Stomach smooth muscle (tissue), 2 donors: Measurements from ENCODE around the gene RTN4R.
A peak's percentile ranks its signal among the peaks of the same experiment; 100 is the strongest.
"Not testable (repeated sequence)": the region's sequence is repeated elsewhere in the genome, so short reads cannot be mapped to it uniquely, and the experiment has no call there.

Experiments used
- H3K27ac ChIP-seq: one replicate; pipeline ENCODE4 v1.7.0; 2013; ENCODE audit warnings: mild to moderate bottlenecking, low read length, inconsistent platforms
- H3K27me3 ChIP-seq, 2 donors: one replicate each; pipeline ENCODE4 v1.7.0; 2013; ENCODE audit warnings: low read length in 2 of 2; ENCODE audit not compliant: insufficient read depth in 2 of 2, control insufficient read depth in 1 of 2
- H3K36me3 ChIP-seq, 2 donors: one replicate each; pipeline ENCODE4 v1.7.0; 2013; ENCODE audit warnings: low read length in 2 of 2; ENCODE audit not compliant: control insufficient read depth in 2 of 2, insufficient read depth in 2 of 2
- H3K4me1 ChIP-seq: one replicate; pipeline ENCODE4 v1.7.0; 2013; ENCODE audit warnings: low read length; ENCODE audit not compliant: control insufficient read depth, insufficient read depth
- H3K4me3 ChIP-seq, 2 donors: one replicate each; pipeline ENCODE4 v1.7.0; 2013; ENCODE audit warnings: low read length in 2 of 2
- H3K9ac ChIP-seq, 2 donors: one replicate each; pipeline ENCODE4 v1.7.0; 2013; ENCODE audit warnings: low read length in 2 of 2, mild to moderate bottlenecking in 1 of 2
- H3K9me3 ChIP-seq, 2 donors: one replicate each; pipeline ENCODE4 v1.7.0; 2013; ENCODE audit warnings: low read length in 2 of 2; ENCODE audit not compliant: control insufficient read depth in 2 of 2
- donor health status: healthy.
- donor health status: Pancreatic carcinoma.

RTN4R gene

DNA sequence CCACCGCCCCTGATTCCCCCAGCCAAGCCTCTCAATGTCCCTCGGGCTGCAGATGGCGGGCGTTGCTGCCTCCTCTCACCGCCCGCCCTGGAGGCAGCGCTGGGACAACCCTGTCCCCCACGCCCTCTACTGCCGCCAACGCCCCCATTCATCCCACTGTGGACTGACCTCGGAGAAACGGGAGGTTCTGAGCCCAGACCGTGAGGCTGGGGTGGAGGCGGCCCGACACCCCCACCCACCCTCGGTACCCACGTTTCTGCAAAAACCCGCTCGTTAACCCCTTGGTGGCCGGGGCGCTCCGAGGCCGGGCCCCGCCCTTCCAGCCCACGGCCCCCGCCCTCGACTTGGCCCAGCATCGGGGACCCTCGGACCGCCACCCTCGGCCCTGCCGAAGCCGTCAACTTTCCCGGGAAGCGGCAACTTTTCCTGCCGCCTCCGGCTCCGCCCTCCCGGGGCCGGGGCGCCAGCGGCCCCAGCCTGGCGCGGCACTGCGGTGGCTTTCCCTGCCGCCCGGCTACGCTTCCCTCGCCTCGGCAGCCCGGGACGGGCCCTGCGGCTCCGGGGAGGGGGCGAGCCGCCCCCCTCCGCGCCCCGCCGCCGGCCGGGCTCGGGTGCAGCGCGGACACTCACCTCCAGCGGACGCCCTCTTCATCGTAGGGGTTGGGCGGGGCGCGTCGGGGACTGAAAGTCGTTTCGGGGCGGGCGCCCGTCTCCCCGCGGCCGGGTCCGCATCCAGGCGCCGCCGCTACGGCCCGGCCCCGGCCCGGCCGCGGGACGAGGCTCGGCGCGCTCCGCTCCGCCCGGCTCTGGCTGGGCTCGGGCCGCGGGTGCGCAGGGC lies 458 bp downstream of the RTN4R start:
- peak overlapping the region in 1 of 2 donors; percentile 60 for H3K4me3 ChIP-seq
- H3K27me3 ChIP-seq = peaks cover 3 to 9% of the 10 kb centered on the region in 2 donors
- H3K9ac ChIP-seq = no peak overlapping the region
- no peaks in the 10 kb centered on the region for H3K36me3 ChIP-seq
- no peak overlapping the region for H3K27ac ChIP-seq
- H3K4me1 ChIP-seq = peaks cover 8% of the 10 kb centered on the region
- H3K9me3 ChIP-seq = no peaks in the 10 kb centered on the region

DNA sequence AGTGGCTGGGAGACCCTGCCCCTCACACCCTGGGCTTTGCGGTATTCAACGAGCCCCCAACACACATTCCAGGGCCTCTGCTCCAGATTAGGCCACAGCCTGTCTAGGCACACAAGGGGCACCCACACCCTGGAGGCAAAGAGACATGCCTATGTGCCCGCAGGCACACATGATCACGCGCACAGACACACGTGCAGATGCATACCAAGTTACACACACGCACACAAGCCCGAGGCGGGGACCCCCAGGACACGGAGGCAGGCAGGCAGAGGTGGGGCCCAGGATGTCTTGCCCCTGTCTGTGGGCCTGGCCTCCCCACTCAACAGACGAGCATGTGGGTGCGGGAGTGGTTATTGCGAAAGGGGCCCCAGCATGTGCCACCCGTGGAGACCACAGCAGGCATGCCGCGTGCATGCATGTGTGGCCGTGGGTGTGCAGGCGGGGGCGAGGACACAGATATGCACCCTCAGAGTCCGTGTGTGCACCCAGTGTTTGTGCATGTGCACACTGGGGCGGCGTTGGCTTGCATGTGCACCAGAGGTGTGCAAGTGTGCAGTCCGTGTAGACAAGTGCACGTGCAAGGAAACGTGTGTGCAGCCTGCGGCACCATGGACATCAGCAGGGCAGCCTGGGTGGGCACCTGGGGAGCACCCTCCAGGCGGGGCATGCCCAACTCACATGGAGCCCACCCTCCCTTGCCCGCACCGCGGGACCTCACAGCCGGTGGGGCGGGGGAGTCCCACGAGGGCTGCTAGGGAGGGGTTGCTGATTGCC lies 1.3 kb downstream of the RTN4R start:
- not testable (repeated sequence) for H3K4me1 ChIP-seq, H3K36me3 ChIP-seq, H3K4me3 ChIP-seq, H3K27me3 ChIP-seq, H3K9me3 ChIP-seq, H3K27ac ChIP-seq, H3K9ac ChIP-seq

DNA sequence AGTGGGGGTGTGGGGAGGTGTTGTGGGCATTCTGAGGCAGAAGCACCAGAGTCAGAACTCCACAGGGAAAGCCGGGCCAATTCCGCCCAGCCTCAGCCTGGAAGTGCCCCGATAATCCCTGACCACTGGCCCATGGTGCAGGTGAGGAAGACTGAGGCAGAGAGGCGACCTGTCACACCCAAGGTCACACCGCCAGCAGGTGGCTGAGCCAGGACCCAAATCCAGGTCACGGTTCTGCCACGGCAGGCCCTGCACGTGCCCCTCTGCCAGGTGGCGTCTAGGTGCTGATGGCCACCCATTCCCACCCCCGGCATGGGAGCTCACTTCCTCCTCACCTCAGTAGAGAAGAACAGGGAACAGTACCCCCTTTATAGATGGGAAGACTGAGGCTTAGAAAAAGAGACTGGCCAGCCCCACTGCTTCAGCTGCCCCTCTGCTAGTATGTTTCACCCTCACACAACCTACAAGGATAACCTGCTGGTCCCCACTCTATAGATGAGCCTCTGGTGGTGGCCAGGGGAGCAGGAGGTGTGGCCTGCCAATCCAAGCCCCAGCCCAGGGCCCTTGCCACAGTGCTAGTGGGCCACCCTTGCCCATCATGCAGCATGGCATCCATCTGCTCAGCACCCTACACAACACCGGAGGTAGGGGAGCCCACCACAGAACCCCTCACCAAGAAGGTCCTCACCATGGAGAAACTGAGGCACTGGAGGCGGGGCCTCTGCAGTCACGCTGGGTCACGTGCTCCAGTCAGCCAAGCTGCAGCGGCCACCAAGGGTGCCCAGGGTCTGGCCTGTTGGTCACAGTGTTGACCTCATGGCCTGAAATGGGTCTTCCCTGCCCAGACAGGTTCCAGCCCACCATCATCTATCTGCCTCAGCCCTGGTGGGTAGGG lies 2.1 kb downstream of the RTN4R start:
- not testable (repeated sequence) for H3K4me1 ChIP-seq, H3K4me3 ChIP-seq, H3K9me3 ChIP-seq, H3K9ac ChIP-seq, H3K27me3 ChIP-seq, H3K27ac ChIP-seq, H3K36me3 ChIP-seq

DNA sequence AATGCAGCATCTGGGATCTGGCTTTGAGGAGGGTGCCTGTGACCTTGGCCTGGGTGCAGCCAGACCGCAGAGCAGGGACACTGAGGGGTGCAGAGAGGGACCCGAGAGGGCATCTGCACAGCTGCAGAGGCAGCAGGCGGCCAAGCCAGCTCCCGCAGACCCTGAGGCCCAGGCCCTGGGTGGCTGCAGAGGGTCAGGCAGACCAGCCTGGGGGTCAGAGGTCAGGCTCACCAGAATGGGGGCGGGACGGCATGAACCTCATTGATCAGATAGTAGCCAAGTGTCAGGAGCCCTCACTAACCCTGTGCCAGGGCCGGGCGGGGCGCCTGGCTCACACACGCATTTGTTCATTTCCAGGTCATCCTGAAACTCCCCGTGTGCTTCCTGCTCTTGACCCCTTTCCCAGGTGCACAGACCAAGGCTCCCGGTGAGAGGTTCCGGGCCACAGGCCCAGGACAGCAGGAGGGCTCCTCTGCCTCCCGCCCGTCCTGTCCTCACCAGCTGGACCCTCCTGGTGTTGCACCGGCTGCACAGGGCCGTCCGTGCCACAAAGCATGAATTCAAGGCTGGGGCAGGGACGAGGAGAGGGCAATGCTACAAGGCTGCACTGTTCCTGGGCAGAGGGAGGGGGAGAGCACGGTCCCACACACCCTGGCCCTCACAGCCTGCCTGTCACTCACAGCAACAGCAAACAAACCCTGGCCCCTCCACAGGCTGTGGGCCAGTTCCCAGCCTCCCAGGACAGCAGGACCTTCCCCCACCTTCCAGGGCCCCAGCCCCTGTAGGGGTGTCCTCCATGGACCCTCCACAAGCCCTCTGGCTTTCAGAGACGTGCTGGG lies 3.3 kb downstream of the RTN4R start:
- H3K9ac ChIP-seq = no peak overlapping the region
- H3K4me1 ChIP-seq = peaks cover 8% of the 10 kb centered on the region
- H3K27ac ChIP-seq = no peak overlapping the region
- H3K27me3 ChIP-seq = peaks cover 0 to 9% of the 10 kb centered on the region in 2 donors
- H3K9me3 ChIP-seq = no peaks in the 10 kb centered on the region
- H3K4me3 ChIP-seq = no peak overlapping the region
- no peaks in the 10 kb centered on the region for H3K36me3 ChIP-seq

DNA sequence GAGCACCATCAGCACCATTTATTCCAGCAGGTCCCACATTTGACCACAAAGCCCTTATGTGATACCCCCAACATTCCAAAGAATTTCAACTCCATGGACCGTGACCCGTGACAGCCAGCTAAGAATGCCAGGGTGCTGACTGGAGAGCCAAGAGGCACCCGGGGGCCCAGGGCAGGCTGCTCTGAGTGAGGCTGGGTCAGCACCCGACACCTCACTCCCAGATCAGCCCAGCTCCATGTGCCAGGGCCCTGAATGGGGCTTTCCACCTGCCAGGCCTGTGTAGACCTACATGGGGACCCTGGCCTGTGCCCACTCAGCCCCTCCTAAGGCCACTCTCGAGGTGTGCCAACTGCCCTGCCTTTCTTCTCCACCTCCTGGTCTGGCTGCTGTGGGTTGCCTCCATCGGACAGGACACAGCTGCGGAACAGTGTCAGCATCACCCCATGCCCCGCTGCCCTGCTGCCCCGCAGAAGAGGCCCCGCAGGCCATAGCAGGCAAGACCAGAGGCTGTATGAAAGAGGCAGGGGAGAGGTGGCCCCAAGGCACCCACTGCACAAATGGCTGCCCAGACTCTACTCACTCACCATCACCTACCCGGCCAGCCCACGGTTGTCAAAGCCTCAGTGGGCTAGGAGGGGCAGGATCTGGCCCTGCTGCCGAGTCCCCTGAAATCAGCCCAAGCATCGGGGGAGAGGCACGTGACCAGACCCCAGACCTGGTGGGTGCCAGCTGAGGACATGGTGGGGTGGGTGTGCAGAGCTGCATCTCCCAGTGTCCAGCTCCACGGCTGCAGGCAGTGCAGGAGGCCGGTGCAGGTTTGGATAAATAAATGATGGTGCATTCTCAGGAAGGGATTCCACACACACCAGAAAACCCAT lies 4.5 kb downstream of the RTN4R start:
- H3K4me3 ChIP-seq, H3K27me3 ChIP-seq, H3K9me3 ChIP-seq, H3K4me1 ChIP-seq, H3K27ac ChIP-seq, H3K36me3 ChIP-seq, H3K9ac ChIP-seq: not testable (repeated sequence)

DNA sequence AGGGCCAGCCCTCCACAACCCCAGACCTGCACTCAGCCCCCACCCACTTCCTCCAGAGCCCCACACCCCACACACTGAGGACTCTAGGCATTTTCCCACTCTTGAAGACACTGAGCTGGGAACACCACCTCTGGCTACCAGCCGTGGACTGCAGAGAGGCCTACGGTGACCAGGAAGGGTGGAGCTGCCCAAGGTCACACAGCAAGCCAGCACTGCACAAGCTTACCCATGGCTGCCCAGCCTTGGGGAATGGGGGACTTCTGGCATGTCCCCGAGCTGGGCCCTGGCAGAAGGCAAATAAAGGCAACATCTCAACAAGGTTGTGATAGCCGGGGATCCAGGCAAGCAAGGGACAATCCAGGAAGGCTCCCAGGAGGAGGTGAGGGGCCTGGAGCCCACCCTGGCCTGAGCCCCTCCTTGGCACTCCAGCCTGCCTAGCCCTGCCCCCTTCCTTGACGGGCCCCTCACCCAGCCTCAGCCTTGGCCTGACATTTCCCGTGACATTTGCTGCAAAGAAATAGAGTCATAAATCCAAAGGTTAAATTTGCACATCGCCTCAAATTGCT lies 5.5 kb downstream of the RTN4R start:
- Histone ChIP-seq H3K9me3 (no peaks in the 10 kb centered on the region), H3K27ac (no peak overlapping the region), H3K4me3 (no peak overlapping the region), H3K9ac (no peak overlapping the region), H3K27me3 (peaks cover 0 to 6% of the 10 kb centered on the region in 2 donors), H3K4me1 (peaks cover 4% of the 10 kb centered on the region), H3K36me3 (no peaks in the 10 kb centered on the region)

DNA sequence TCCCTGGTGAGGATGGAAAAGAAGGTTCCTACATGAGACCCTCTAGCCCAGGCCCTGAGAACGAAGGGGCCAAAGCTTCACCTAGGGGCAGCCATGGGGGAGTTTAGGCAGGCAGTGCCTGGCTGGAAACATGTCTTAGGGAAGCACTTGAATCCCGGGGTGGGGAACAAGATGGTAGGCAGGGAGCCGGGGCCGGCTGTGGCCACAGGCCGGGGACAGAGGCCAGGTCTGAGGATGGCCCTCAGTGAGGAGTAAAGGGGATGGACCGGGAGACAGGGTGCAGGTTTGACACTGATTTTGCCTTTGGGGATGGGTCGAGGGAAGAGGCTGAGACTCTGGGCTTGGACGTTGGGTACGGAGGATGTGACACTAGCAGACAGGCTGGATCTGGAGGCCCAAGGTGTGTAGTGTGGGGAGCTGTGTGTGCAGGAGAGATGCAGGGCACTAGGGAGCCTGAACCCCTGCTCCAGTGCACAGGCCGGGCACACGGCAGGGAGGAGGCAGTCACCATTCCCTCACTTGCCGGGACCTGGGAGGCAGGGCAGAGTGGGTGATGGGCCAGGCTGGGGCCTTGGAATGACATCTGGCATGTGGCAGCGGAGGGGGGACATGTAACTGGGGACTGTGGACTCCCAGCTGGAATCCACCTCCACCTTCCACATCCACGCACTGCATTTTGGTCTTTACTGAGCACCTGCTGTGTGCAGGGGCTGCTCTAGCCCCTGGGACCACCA lies 6.1 kb downstream of the RTN4R start:
- no peaks in the 10 kb centered on the region for H3K4me1 ChIP-seq
- H3K9ac ChIP-seq = no peak overlapping the region
- no peaks in the 10 kb centered on the region for H3K36me3 ChIP-seq
- no peak overlapping the region for H3K4me3 ChIP-seq
- no peaks in the 10 kb centered on the region for H3K9me3 ChIP-seq
- no peak overlapping the region for H3K27ac ChIP-seq
- H3K27me3 ChIP-seq = no peaks in the 10 kb centered on the region

DNA sequence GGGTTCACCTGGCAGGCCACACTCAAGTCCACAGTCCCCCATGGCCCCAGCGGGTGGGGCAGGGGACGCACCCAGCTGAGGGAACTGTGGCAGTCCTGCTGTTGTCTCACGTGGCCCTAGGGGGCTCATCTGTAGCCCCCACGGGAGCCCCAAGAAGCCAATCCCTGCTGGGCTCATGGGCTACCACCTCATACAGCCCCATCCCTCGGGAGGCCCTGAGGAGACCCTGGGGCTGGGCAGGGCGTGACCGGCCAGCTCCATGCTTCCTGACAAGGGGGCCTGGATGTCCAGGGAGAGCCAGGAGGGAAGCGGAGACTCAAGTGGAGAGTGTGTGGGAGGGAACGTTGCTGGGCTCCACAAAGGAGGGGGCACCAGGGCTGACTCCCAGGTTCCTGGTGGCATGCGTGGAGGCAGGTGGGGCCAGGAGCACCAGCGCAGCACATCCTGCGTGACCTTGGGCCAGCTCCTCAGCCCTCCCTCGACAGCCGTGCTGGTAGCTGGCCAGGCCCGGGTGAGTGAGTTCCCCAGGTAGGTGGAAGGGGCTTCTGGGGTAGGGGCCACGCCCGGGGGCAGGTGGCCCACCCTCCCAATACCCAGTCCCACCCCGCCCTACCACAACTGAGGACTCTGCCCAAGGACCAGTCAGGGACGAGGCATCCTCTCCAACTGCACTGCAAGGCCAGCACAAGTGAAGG lies 7.9 kb downstream of the RTN4R start:
- Histone ChIP-seq H3K9me3 (no peaks in the 10 kb centered on the region), H3K27ac (no peak overlapping the region), H3K9ac (no peak overlapping the region), H3K27me3 (no peaks in the 10 kb centered on the region), H3K36me3 (no peaks in the 10 kb centered on the region), H3K4me3 (no peak overlapping the region), H3K4me1 (no peaks in the 10 kb centered on the region)
